Right atrium auricular region (tissue), 2 donors: ENCODE data around the gene SOX21. TPM values are rescaled to one million over a fixed set of nuclear protein-coding genes. Genes with fewer than 3 reads are reported as not detected.

Experiments
- DNase-seq: peaks from one replicate; pipeline ENCODE4 v3.0.0-alpha.2; 2019; ENCODE audit warnings: low spot score
- H3K27ac ChIP-seq, 2 donors: fragments of 200-600 bp; sonication (generic); 1 replicate in 1 of 2; 2 replicates in 1 of 2; pipeline ENCODE4 v1.5.1; 2016 to 2019
- H3K27me3 ChIP-seq, 2 donors: fragments of 200-600 bp; sonication (generic); one replicate each; pipeline versions ENCODE4 v1.5.1 to v1.6.0; 2017 to 2019
- H3K36me3 ChIP-seq: fragments of 200-600 bp; sonication (generic); one replicate; pipeline ENCODE4 v1.5.1; 2016
- H3K4me1 ChIP-seq, 2 donors: fragments of 200-600 bp; sonication (generic); one replicate each; pipeline versions ENCODE4 v1.5.1 to v1.6.0; 2017 to 2019
- H3K4me3 ChIP-seq, 2 donors: fragments of 200-600 bp; sonication (generic); 1 replicate in 1 of 2; 2 replicates in 1 of 2; pipeline ENCODE4 v1.5.1; 2017 to 2019; ENCODE audit warnings: mild to moderate bottlenecking in 1 of 2, moderate library complexity in 1 of 2
- H3K9me3 ChIP-seq, 2 donors: fragments of 200-600 bp; sonication (generic); one replicate each; pipeline ENCODE4 v1.5.1; 2019
- CTCF ChIP-seq, 2 donors: fragments of 200-600 bp; sonication (generic); IDR thresholded peaks; one replicate each; pipeline ENCODE4 v1.5.1; 2019; ENCODE audit warnings: antibody characterized with exemption in 2 of 2
- total RNA-seq, 2 donors: library from RNA; depleted of rRNA; stranded (reverse); fragments of >200 nt; gene quantifications; one replicate each; pipeline ENCODE4 v1.1.0, GENCODE V29; 2016

Gene SOX21
- total RNA-seq, 2 donors from 2014 or later: not detected

- peak overlapping the region in 1 of 2 donors; percentile 37 for H3K4me3 ChIP-seq
- H3K4me1 ChIP-seq: peaks cover 0 to 38% of the 10 kb centered on the region in 2 donors
- no peaks in the 10 kb centered on the region for H3K36me3 ChIP-seq
- no peak for TF ChIP-seq CTCF (IDR thresholded peaks at IDR 0.05)
- H3K27me3 ChIP-seq: peaks cover 40 to 58% of the 10 kb centered on the region in 2 donors
- DNase-seq: no peak
- H3K9me3 ChIP-seq: no peaks in the 10 kb centered on the region
- no peak overlapping the region for H3K27ac ChIP-seq
These were observed 1.3 kb downstream of the SOX21 start for GRCh38 chr13:94710881-94711560.

GRCh38 chr13:94710065-94710781, 2.1 kb downstream of the SOX21 start:
- Histone ChIP-seq H3K4me3 (no peak overlapping the region), H3K4me1 (peaks cover 0 to 38% of the 10 kb centered on the region in 2 donors), H3K36me3 (no peaks in the 10 kb centered on the region), H3K27me3 (peaks cover 48 to 65% of the 10 kb centered on the region in 2 donors), H3K9me3 (no peaks in the 10 kb centered on the region), H3K27ac (no peak overlapping the region)
- DNase-seq: no peak
- no peak for TF ChIP-seq CTCF (IDR thresholded peaks at IDR 0.05)

- peaks cover 55 to 72% of the 10 kb centered on the region in 2 donors for H3K27me3 ChIP-seq
- peaks cover 0 to 38% of the 10 kb centered on the region in 2 donors for H3K4me1 ChIP-seq
- no peaks in the 10 kb centered on the region for H3K9me3 ChIP-seq
- no peaks in the 10 kb centered on the region for H3K36me3 ChIP-seq
- no peak overlapping the region for H3K27ac ChIP-seq
- no peak for DNase-seq
- H3K4me3 ChIP-seq: no peak overlapping the region
- TF ChIP-seq CTCF (IDR thresholded peaks at IDR 0.05): no peak
These were observed 3.1 kb downstream of the SOX21 start for GRCh38 chr13:94709001-94709834.

- no peak for DNase-seq
- Histone ChIP-seq H3K27ac (no peak overlapping the region), H3K36me3 (no peaks in the 10 kb centered on the region), H3K27me3 (peaks cover 55 to 72% of the 10 kb centered on the region in 2 donors), H3K4me1 (peaks cover 0 to 33% of the 10 kb centered on the region in 2 donors), H3K9me3 (no peaks in the 10 kb centered on the region), H3K4me3 (no peak overlapping the region)
- TF ChIP-seq CTCF (IDR thresholded peaks at IDR 0.05): no peak
These were observed 4.1 kb downstream of the SOX21 start for GRCh38 chr13:94708031-94708859.

- Histone ChIP-seq H3K4me1 (peaks cover 0 to 26% of the 10 kb centered on the region in 2 donors), H3K9me3 (no peaks in the 10 kb centered on the region)
These were observed 4.8 kb downstream of the SOX21 start for GRCh38 chr13:94707400-94708021.

More at GRCh38 chr13:94707400-94708021, 4.8 kb downstream of the SOX21 start:
- Histone ChIP-seq H3K27me3 (peaks cover 58 to 77% of the 10 kb centered on the region in 2 donors), H3K27ac (no peak overlapping the region), H3K36me3 (no peaks in the 10 kb centered on the region), H3K4me3 (peak overlapping the region in 1 of 2 donors; percentile 11)
- no peak for DNase-seq
- TF ChIP-seq CTCF (IDR thresholded peaks at IDR 0.05): no peak
